ENCODE data around the gene SESN1.
"Not testable (repeated sequence)": the region's sequence is repeated elsewhere in the genome, so short reads cannot be mapped to it uniquely, and the experiment has no call there.

The SESN1 gene

GRCh38 chr6:109088995-109089394 is 5.7 kb downstream of the SESN1 start:
- Histone ChIP-seq H2AFZ (no peak overlapping the region), H3K36me3 (ENCODE audit: control insufficient read depth, insufficient read depth, low read length) (no peaks in the 10 kb centered on the region), H3K27ac (peak overlapping the region; percentile 2), H3K9me3 (ENCODE audit: control insufficient read depth, low read length) (no peaks in the 10 kb centered on the region), H3K4me1 (peaks cover 11% of the 10 kb centered on the region), H3K4me3 (ENCODE audit: low read depth, low read length) (no peak overlapping the region), H3K27me3 (ENCODE audit: control insufficient read depth, insufficient read depth, low read length) (no peaks in the 10 kb centered on the region), H3K79me2 (peaks cover 39% of the 10 kb centered on the region), H3K4me2 (ENCODE audit: low read length) (no peak overlapping the region), H3K9ac (no peak overlapping the region)
- TF ChIP-seq CTCF (IDR thresholded peaks at IDR 0.05): no peak

- Histone ChIP-seq H3K27ac (no peak overlapping the region), H2AFZ (peak overlapping the region; percentile 14), H3K27me3 (ENCODE audit: control insufficient read depth, insufficient read depth, low read length) (no peaks in the 10 kb centered on the region), H3K36me3 (ENCODE audit: control insufficient read depth, insufficient read depth, low read length) (no peaks in the 10 kb centered on the region), H3K9ac (no peak overlapping the region), H3K79me2 (peaks cover 35% of the 10 kb centered on the region), H3K4me3 (ENCODE audit: low read depth, low read length) (no peak overlapping the region), H3K4me2 (ENCODE audit: low read length) (no peak overlapping the region), H3K9me3 (ENCODE audit: control insufficient read depth, low read length) (no peaks in the 10 kb centered on the region), H3K4me1 (peaks cover 11% of the 10 kb centered on the region)
- no peak for TF ChIP-seq CTCF (IDR thresholded peaks at IDR 0.05)
Measured at GRCh38 chr6:109087661-109088264, 6.9 kb downstream of the SESN1 start.

- not testable (repeated sequence) for H3K27me3 ChIP-seq (ENCODE audit: control insufficient read depth, insufficient read depth, low read length); H3K4me3 ChIP-seq (ENCODE audit: low read depth, low read length); H3K4me2 ChIP-seq (ENCODE audit: low read length); H3K36me3 ChIP-seq (ENCODE audit: control insufficient read depth, insufficient read depth, low read length); H3K27ac ChIP-seq; H2AFZ ChIP-seq; H3K9me3 ChIP-seq (ENCODE audit: control insufficient read depth, low read length); H3K9ac ChIP-seq
- Histone ChIP-seq H3K4me1 (peaks cover 17% of the 10 kb centered on the region), H3K79me2 (peaks cover 14% of the 10 kb centered on the region)
Measured at GRCh38 chr6:109084146-109084545, 10.5 kb downstream of the SESN1 start.

GRCh38 chr6:109083657-109084056 is 11.0 kb downstream of the SESN1 start:
- Histone ChIP-seq H3K4me1 (peaks cover 17% of the 10 kb centered on the region), H3K4me2 (ENCODE audit: low read length) (no peak overlapping the region), H3K27ac (no peak overlapping the region), H2AFZ (no peak overlapping the region), H3K79me2 (peaks cover 14% of the 10 kb centered on the region), H3K27me3 (ENCODE audit: control insufficient read depth, insufficient read depth, low read length) (no peaks in the 10 kb centered on the region), H3K36me3 (ENCODE audit: control insufficient read depth, insufficient read depth, low read length) (no peaks in the 10 kb centered on the region), H3K9me3 (ENCODE audit: control insufficient read depth, low read length) (no peaks in the 10 kb centered on the region), H3K9ac (no peak overlapping the region), H3K4me3 (ENCODE audit: low read depth, low read length) (no peak overlapping the region)
- TF ChIP-seq CTCF (IDR thresholded peaks at IDR 0.05): no peak

DNA sequence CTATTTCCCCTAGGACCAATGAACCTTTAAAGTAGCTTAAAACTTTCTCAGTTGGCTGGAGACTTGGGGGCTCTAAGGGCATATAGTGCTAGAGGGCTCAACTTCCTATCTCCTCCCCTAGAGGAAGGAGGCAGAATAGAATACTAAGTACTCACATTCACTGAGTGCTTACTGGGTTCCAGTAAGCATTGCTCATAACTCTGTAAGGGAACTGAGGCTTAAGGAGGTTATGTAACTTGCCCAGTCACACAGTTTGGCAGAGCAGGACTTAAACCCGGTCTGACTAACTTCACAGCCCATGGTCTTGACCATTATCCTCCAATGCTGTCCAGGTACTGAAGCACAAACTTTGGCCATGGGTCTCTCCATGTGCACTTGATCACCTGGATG is 12.5 kb downstream of the SESN1 start:
- Histone ChIP-seq H3K36me3 (ENCODE audit: control insufficient read depth, insufficient read depth, low read length) (no peaks in the 10 kb centered on the region), H2AFZ (no peak overlapping the region), H3K4me1 (peaks cover 9% of the 10 kb centered on the region), H3K4me3 (ENCODE audit: low read depth, low read length) (no peak overlapping the region), H3K27me3 (ENCODE audit: control insufficient read depth, insufficient read depth, low read length) (no peaks in the 10 kb centered on the region), H3K9me3 (ENCODE audit: control insufficient read depth, low read length) (no peaks in the 10 kb centered on the region), H3K79me2 (peaks cover 12% of the 10 kb centered on the region), H3K9ac (no peak overlapping the region), H3K27ac (peak overlapping the region; percentile 13), H3K4me2 (ENCODE audit: low read length) (no peak overlapping the region)
- TF ChIP-seq CTCF (IDR thresholded peaks at IDR 0.05): no peak

Data from parathyroid adenoma (tissue), 2 donors.